Activated CD4-positive, CD25-positive, alpha-beta regulatory T cell (primary cell): Measurements from ENCODE around the gene DQX1.

Experiments
- DNase-seq, 4 experiments: peaks; one replicate each; lab custom pipeline; 2025; lab: John Stamatoyannopoulos, UW

The DQX1 gene

GRCh38 chr2:74553892-74554819 lies 28.1 kb upstream of the DQX1 start, which contains the start of the genes DOK1 and LOXL3:
Gene DOK1 (plus strand): TSS chr2:74554720. CDS start chr2:74554755, 35 bp downstream.
Gene LOXL3 (minus strand): TSS chr2:74553942. CDS start chr2:74552634, 1,308 bp downstream.
- DNase-seq = peak; percentile 64 to 74 (median 73)

- DNase-seq = no peak
Measured at GRCh38 chr2:74552914-74553811, 27.1 kb upstream of the DQX1 start.

DNA sequence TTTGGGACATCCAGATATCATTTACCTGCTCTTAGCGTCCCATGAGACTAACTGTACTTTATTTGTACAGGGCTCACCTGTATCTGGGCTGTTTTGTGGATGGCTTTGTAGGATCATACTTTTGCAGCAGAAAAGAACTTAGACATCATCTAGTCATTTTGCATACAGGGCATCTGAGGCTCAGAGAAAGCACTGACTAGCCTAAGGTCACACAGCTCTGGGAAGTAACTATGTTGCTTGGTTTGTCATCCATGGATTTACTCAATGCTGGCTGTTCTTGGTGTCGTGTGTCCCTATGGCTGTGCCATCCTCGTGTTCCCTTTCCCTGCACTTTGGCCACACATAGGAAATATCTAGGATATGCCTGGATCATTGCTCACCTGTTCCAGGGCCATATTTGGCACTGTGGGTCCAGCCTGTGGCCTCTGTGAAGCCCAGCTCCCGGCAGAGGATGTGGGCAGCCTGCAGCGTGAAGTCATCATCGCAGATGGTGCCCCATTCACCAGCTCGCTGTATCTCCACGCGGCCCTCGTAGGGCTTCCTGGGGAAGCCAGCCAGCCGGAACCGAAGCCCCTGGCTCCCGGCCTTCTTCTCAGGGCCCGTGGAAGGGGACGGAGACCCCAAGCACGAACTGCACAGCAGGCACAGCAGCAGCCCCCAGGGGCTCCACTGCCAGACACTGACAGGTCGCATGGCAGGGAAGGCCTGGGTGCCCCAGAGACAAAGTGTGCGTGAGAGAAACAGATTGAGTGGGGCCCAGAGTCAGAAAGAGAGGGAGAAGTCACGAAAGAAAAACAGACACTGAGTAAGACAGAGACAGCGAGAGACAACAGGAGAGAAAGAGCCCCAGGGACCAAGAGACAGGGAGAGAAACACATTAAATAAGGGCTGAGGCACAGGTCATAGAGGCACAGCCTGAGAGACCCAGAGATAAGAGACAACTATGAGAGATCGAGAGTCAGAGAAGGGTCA lies 26.2 kb upstream of the DQX1 start:
- no peak for DNase-seq

DNA sequence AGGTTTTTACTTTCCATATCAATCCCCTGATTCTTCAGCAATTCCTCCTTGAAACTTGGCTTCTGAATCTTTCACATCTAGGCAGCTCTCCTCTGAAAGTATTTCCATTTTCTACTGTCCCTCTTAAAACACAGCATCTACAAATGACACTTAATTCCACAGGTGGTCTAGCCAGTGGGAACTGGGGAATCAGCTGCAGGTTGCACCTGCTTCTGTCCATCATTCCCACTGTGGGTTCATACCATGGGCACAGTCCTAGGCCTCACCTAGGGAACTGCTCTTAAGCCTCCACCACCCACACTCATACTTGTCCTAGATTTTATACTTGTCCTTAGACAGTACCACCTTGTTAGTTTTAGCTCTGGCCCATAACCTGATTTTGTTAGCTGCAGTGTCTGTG lies 25.5 kb upstream of the DQX1 start:
- DNase-seq = no peak

GRCh38 chr2:74550231-74550630 lies 24.2 kb upstream of the DQX1 start:
- no peak for DNase-seq

- no peak for DNase-seq
Measured at GRCh38 chr2:74548900-74549826, 23.1 kb upstream of the DQX1 start.

GRCh38 chr2:74548285-74548899 lies 22.4 kb upstream of the DQX1 start:
- DNase-seq = no peak

DNA sequence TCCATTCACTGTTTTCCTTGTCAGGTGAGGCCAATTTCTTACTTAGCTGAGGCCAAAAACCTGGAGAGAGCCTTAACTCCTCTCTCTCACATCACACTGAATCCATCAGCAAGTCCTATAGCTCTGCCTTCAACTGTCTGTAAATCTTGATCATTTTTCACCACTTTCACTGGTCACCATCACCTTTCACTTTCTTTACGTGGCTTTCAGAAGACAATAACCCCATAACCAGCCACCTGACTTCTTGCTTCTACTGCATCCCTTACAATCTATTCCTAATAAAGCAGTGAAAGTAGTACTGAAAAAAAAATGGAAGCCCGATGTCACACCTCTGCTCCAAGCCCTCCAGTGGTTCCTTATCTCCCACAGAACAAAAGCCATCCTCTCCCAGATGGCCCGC lies 20.0 kb upstream of the DQX1 start:
- DNase-seq = no peak

- no peak for DNase-seq
Measured at GRCh38 chr2:74544634-74545033, 18.6 kb upstream of the DQX1 start.

DNA sequence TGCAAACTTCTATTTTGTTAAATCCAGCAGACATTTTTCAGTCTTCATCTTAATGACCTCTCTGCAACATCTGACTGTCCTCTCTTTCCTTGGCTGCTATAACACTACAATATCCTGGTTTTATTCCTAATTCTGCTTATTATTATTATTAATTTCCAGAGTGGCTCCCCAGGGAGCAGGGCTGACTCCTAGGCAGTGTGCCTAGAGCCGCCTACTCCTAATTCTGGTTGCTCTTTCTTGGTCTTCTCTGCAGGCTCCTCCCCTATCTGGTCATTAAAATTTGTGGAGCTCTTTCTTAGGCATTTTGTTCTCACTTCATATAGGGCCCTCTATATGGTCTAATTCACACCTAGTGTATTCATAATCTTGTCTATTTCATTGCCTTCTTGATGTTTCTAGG lies 16.9 kb upstream of the DQX1 start:
- DNase-seq = no peak

GRCh38 chr2:74540291-74540690 lies 14.3 kb upstream of the DQX1 start:
- DNase-seq = no peak

DNA sequence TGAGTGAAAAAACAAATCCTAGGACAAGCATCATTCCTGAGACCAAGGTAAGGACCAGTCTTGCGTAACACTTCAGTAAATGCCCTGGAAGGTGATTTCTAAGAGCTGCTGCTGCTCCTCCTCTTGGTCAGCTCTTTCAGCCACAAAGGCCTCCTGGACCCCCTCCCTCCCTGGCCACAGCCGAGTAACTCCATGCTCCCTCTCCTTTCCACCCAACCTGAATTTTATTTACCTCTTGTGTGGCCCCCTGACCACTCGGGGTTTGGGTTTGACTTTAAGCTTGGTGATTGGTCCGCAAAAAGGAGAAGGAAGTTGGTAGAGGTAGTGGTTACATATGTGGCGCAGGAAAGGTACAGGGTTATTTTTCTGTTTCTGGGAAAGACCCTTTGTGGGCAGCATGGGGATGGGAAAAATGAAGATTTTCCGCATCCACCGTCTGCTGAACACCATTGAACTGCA lies 12.9 kb upstream of the DQX1 start:
- DNase-seq = no peak

DNA sequence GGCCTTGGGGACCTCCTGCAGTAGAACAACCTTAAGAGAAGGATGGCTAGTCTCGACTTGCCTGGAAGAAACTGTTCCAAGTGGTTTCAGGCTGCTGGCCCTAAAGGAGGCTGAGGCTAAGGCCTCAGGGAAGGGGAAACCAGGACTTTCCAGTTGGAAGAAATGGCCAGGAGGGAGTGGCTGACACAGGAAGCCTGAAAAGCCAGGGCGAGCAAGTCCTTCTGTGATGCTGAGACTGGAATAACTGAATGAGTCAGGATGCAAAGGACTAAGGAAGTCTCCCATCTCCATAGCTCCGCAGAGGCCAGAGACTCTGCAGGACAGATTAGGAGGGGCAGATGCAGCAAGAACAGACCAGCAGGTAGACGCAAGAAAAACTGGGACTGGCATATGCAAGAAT lies 11.1 kb upstream of the DQX1 start:
- no peak for DNase-seq

GRCh38 chr2:74536166-74536950 lies 10.3 kb upstream of the DQX1 start:
- DNase-seq = no peak

GRCh38 chr2:74535440-74535965 lies 9.5 kb upstream of the DQX1 start:
- DNase-seq = no peak

DNA sequence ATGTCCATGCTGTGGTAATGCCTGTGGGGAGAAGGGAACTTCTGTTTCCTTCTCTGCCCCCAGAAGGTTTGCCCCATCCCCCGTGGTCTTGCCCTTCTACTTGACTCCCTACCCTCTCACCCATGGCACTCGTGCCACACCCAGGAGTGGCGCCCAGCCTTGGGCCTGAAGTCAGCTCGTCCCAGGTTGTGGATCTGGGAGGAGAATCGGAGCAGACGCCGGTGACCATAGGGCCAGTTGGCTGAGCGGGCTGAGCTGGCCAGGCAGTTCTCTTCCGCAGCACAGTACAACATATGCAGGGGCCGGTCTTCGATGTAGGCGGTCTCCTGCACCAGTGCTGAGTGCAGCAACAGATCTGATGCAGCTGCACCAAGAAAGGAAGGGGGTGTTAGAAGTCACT lies 8.4 kb upstream of the DQX1 start:
- DNase-seq = no peak

DNA sequence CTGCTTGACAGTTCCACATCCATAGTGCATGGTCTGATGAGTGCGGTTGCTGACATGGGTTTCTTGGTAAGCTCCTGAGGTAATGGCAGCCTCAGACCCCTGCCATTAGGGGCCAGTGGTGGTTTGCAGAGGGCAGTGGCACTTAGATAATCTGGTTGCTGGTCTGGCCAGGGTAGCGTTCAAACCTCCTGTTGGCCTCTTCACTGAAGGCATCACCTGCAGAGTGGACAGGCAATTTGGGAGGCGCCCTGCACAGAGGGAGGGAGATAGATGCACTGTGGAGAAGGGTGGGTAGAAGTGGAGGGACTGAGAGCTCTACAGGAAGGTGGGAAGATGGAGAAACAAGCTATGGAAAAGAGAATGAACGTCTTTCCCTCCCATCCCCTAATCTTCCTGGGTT lies 7.4 kb upstream of the DQX1 start:
- DNase-seq = no peak

DNA sequence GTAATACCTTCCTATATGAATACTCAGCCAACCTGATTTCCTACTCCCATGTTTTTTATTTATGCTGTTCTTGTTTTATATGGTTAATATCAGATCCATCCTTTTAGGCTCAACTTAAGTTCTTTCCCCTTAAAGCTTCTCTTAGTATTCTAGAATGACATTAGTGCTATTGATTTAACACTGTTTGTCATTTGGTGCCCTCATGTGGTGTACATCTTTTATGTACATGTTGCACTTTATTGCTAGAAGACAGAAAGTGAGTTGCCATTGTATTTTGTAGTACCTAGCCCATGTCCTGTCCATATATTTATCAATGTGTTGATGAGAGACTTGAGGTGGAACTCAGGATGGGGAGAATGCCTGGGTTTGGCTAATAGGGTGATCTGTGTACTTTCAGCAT lies 6.2 kb upstream of the DQX1 start:
- no peak for DNase-seq

DNA sequence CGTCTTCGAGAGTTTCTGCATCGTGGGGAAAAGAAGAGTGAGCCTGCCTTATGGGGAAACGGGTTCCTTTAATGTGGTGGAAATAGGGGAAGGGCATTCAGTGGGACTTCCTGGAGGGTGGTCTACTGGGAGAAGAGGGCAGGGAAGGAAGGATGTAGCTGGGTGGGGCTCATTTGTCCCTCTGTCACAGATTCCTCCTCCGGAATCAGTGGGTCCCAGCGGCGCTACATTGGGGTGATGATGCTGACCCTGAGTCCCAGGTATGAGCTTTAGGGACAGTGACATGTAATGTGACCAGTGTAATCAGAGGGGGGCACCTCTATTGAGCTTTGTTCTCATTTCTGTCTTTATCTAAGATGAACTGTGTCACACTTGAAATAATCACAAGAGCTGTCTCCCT lies 5.6 kb upstream of the DQX1 start:
- no peak for DNase-seq
